Activated gamma-delta T cell (primary cell): ENCODE results near the gene GRB7.

Experiments used
- DNase-seq: peaks from one replicate; lab custom pipeline; 2025; lab: John Stamatoyannopoulos, UW

GRB7 gene

GRCh38 chr17:39772987-39773934, 35.5 kb downstream of the GRB7 start:
- no peak for DNase-seq

DNA sequence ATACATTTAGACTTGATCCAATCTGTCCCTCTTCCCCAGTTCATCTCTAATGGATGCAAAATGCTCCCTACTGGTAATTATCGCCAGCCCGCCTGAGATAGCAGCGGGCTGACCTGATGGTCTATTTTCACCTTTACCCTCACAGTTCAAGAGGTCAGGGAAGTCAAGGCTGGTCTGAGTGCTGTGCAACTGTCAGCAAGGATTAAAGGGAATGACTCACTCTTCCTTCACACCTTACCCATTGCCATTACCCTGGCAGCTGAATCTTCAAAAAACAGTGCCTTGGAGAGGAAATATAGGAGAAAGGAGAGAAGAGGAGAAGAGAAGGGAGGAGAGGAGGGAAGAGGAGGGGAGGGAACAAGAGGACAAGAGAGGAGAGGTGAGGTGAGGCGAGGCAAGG, 36.3 kb downstream of the GRB7 start:
- no peak for DNase-seq

DNA sequence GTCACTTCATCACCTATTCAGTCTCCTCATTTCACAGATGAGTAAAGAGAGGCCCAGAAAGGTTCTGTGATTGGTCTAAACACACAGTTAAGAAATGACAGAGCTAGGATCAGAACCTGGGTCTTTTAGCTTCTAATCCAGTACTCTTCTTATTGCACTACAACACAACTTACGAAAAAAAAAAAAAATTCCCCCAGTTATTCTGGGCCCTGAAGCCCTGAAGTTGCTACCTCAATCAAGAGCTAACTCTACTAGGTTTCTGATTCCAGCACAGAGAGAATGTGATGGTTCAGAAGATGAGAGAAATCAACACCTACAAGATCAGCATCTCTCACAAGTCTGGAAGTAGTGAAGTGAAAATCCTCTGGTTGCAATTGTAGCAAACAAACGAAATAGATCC, 37.3 kb downstream of the GRB7 start:
- DNase-seq = no peak

- no peak for DNase-seq
These were observed 38.5 kb downstream of the GRB7 start for GRCh38 chr17:39776252-39776651.

DNA sequence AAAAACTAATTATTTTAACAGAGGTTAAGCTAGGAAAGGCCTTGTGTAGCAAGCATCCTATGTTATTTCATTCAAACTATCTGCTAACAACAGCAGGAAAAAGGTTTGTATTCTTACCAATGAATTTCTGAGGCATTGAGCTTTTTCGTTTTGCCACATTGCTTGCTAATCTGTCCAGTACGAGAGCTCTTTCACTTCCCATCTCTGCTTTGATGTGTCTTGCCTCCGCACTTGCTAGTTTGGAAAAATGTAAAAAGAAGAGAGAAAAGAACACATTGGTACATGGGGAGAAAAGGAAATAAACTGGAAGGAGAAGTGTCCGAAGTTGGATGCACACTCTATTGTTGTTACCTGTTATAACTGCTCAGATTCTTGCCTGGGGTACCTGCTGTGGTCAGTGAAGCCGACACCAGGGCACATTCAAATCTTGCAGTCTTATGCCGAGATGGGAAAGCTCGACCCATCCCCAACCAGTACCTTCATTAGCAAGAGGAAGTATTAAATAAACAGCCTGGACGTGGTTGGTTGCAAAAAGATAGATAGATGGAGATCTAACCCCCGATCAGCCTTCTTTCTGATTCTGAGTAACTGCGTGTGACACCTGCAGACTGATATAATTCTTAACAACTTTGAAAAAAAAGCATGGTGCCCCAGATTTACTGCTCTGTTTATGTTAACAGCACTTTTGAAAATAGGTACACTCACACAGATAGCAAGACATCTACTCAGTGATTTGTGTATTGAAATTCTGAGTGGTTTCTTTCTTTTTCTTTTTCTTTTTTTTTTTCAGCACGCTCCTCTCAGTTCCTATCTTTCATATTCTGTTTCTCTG, 40.0 kb downstream of the GRB7 start:
- DNase-seq = no peak

DNA sequence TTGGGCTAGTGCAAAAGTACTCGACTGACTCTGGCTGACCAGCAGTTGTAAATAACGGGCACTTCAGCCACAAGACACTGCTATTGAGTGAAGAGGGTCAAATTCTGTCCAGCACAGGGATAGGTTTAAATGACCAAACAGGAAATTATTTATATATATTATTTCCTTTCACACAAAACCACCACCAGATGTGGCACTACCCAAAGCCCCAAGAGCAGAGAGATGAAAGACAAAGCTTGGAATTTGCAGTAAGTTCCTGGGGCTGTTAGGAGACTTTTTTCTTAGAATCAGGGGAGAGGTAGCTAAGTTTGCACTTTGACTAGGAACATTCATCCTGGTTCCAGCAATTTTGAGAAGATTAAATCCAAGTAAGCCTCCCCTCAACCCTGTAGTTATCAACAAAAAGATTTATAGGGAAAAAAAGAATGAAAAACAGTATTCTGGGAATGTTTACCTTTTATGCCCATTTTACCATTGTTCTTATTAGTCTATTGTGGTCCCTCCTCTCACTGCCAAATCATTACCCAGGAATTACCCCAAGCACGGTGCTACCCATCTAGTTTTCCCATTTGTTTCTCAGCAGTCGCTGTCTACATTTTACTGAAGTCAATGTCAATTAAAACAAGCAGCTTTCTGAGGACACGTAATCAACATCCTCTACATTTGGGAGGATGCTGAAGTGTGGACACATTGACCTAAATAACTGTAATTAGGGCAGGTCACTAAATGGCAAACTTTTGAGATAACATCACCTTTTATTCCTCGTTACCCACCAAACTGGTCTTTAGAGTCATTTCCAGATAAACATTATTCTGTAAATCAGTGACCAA, 43.5 kb downstream of the GRB7 start:
- no peak for DNase-seq

DNA sequence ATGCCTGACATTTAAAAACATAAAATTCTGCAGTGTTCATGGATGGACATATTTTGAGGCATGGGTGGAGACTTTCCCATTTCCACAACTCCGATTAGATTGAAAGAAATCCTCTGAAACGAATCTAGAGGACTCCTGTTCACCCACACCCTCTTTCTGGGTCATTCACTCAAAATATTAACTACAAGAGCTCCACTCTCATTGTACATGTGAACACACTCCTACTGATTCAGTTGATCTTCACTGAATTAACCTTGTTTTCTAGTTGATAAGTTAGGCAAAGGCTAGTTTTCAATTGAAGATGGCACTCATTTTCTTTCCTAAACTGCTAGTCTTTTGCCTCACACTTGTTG, 44.1 kb downstream of the GRB7 start:
- no peak for DNase-seq

DNA sequence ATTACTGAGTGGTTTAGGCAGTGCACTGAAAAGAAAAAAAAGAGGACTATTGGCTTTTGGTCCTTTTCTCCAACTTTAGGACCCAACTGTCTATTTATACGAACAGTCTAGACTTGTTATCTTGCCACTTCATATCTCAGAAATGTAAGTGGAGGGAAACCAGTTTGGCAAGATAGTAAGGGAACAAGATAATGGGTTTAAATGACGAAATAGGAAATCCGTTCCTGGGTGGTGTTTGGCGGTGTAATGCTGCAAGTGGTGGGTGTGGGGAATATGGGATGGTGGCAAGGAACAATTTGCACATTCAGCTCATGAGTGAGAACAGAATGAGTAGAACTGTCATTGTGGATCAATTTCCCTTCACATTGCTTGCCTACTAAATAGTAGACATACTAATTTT, 44.7 kb downstream of the GRB7 start:
- no peak for DNase-seq

DNA sequence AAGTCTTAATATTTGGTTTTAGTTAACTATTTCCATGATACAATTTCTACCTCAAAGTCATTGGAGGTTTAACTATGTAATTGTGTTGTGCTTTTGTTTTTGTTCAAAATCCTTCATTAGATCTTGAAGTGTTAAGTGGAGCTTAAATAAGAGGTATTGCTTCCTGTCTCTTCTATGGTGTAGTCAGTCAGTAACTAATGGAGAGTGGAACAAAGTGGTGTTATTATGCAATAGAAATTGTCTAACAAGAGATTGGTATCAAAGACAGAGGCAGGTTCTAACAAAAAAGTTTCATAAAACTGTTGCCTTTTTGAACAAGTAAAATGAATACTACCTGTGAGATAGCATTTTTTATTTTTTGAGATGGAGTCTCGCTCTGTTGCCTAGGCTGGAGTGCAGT, 45.2 kb downstream of the GRB7 start:
- no peak for DNase-seq

DNA sequence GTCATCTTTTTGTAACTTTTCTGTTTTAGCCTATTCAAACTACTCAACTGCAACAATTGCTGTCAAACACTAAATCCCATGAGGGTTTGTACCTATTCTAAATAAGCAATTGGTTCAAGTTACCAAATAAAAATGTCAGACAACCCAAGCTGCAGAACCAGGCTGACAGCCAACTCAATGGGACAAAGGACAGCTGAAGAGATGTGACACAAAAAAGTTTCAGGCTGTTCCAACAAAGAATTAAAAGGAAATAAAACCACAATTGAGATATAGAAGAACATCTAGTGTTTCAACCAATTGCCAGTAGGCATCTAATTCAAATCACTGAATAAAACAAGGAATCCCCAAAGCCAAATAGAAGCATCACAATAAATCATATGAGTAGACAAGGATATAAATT, 49.3 kb downstream of the GRB7 start:
- DNase-seq = no peak

GRCh38 chr17:39787743-39788484, 50.2 kb downstream of the GRB7 start:
- no peak for DNase-seq

GRCh38 chr17:39791111-39791992, 53.6 kb downstream of the GRB7 start:
- DNase-seq = no peak

GRCh38 chr17:39792526-39793221, 54.9 kb downstream of the GRB7 start:
- no peak for DNase-seq

DNA sequence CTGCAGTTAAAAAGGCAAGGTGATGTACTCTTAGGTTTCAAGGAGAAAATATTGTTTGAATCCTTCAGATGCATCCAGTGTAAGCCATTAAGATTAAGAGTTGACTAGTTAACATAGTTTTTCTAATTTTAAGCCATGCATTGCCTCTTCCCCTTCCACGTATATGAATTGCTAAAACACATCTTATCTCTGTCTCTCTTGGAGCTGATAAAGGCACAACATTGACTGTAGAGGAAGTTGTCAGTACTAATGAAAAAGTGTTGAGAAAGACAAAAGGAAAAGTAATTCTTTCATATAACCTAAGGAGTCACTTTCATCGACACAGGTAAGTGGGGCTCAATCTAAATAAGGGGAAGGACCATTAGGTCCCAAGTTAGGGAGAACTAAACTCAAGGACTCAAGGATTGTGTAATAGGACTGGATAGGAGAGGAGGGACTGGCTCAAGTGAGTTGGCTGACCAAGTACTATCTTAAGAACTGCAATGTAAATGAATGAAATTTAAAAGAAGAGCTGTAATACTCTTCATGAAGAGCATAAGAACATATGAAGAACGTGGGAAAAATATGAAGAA, 55.6 kb downstream of the GRB7 start:
- DNase-seq = no peak

GRCh38 chr17:39794249-39794970, 56.7 kb downstream of the GRB7 start:
- DNase-seq = no peak
